KOPT-K1 (cell line): ENCODE measurements around the gene KRTAP10-1.

Experiments used
- H3K27ac ChIP-seq: fragments of 200-600 bp; sonication (generic); 2 replicates; pipeline ENCODE4 v1.5.1; 2016; ENCODE audit warnings: antibody characterized with exemption, mild to moderate bottlenecking, low read depth, low read length; ENCODE audit not compliant: poor library complexity, severe bottlenecking
- H3K36me3 ChIP-seq: fragments of 200-600 bp; sonication (generic); 2 replicates; pipeline ENCODE4 v1.5.1; 2017; ENCODE audit warnings: antibody characterized with exemption, mild to moderate bottlenecking, low read length, moderate library complexity; ENCODE audit not compliant: insufficient read depth
- H3K9me3 ChIP-seq: fragments of 200-600 bp; sonication (generic); 2 replicates; pipeline ENCODE4 v1.5.1; 2017; ENCODE audit warnings: antibody characterized with exemption, low read length, mild to moderate bottlenecking; ENCODE audit not compliant: insufficient read depth, poor library complexity, severe bottlenecking

Gene KRTAP10-1

GRCh38 chr21:44544566-44544965 lies 4.6 kb upstream of the KRTAP10-1 start:
- Histone ChIP-seq H3K27ac (no peak overlapping the region), H3K9me3 (peaks cover 15% of the 10 kb centered on the region), H3K36me3 (no peaks in the 10 kb centered on the region)

GRCh38 chr21:44542716-44543115 lies 2.7 kb upstream of the KRTAP10-1 start:
- no peak overlapping the region for H3K27ac ChIP-seq
- no peaks in the 10 kb centered on the region for H3K36me3 ChIP-seq
- peaks cover 15% of the 10 kb centered on the region for H3K9me3 ChIP-seq

- no peaks in the 10 kb centered on the region for H3K36me3 ChIP-seq
- H3K27ac ChIP-seq: no peak overlapping the region
- H3K9me3 ChIP-seq: no peaks in the 10 kb centered on the region
These were observed 820 bp upstream of the KRTAP10-1 start for GRCh38 chr21:44540741-44541288.

GRCh38 chr21:44539046-44539445 lies 949 bp downstream of the KRTAP10-1 start:
- Histone ChIP-seq H3K9me3 (no peaks in the 10 kb centered on the region), H3K36me3 (no peaks in the 10 kb centered on the region), H3K27ac (no peak overlapping the region)

- Histone ChIP-seq H3K9me3 (no peaks in the 10 kb centered on the region), H3K36me3 (no peaks in the 10 kb centered on the region), H3K27ac (no peak overlapping the region)
These were observed 1.8 kb downstream of the KRTAP10-1 start for GRCh38 chr21:44537930-44538911.

- Histone ChIP-seq H3K36me3 (no peaks in the 10 kb centered on the region), H3K27ac (no peak overlapping the region), H3K9me3 (no peaks in the 10 kb centered on the region)
These were observed 4.0 kb downstream of the KRTAP10-1 start for GRCh38 chr21:44535963-44536362.

GRCh38 chr21:44534688-44535087 lies 5.3 kb downstream of the KRTAP10-1 start:
- Histone ChIP-seq H3K27ac (no peak overlapping the region), H3K36me3 (no peaks in the 10 kb centered on the region), H3K9me3 (no peaks in the 10 kb centered on the region)

- no peaks in the 10 kb centered on the region for H3K9me3 ChIP-seq
- H3K27ac ChIP-seq: no peak overlapping the region
- H3K36me3 ChIP-seq: no peaks in the 10 kb centered on the region
These were observed 5.9 kb downstream of the KRTAP10-1 start for GRCh38 chr21:44533891-44534627.

- Histone ChIP-seq H3K36me3 (no peaks in the 10 kb centered on the region), H3K27ac (no peak overlapping the region), H3K9me3 (no peaks in the 10 kb centered on the region)
These were observed 6.7 kb downstream of the KRTAP10-1 start for GRCh38 chr21:44533121-44533890.

- Histone ChIP-seq H3K9me3 (no peaks in the 10 kb centered on the region), H3K27ac (no peak overlapping the region), H3K36me3 (no peaks in the 10 kb centered on the region)
These were observed 7.3 kb downstream of the KRTAP10-1 start for GRCh38 chr21:44532712-44533111.

- H3K27ac ChIP-seq: no peak overlapping the region
- no peaks in the 10 kb centered on the region for H3K36me3 ChIP-seq
- H3K9me3 ChIP-seq: no peaks in the 10 kb centered on the region
These were observed 8.1 kb downstream of the KRTAP10-1 start for GRCh38 chr21:44531606-44532564.

GRCh38 chr21:44530903-44531605 lies 8.9 kb downstream of the KRTAP10-1 start:
- no peak overlapping the region for H3K27ac ChIP-seq
- no peaks in the 10 kb centered on the region for H3K9me3 ChIP-seq
- no peaks in the 10 kb centered on the region for H3K36me3 ChIP-seq

GRCh38 chr21:44530221-44530902 lies 9.6 kb downstream of the KRTAP10-1 start:
- Histone ChIP-seq H3K27ac (no peak overlapping the region), H3K9me3 (no peaks in the 10 kb centered on the region), H3K36me3 (no peaks in the 10 kb centered on the region)
